DOHH2 (cell line): Measurements from ENCODE around the gene LGR6.

Experiments used
- H3F3A ChIP-seq: fragments of 200-600 bp; sonication (generic), shearing (Covaris generic); 2 replicates; pipeline ENCODE4 v1.6.0; 2016; ENCODE audit warnings: antibody characterized with exemption, mild to moderate bottlenecking; ENCODE audit not compliant: control insufficient read depth, insufficient read depth
- H3K27ac ChIP-seq: fragments of 200-600 bp; sonication (generic); 2 replicates; pipeline ENCODE4 v1.5.1; 2014; ENCODE audit warnings: low read depth, mild to moderate bottlenecking, low read length, moderate library complexity
- H3K27me3 ChIP-seq: fragments of 200-600 bp; sonication (generic); 2 replicates; pipeline ENCODE4 v1.6.1; 2014; ENCODE audit warnings: mild to moderate bottlenecking, low read length, mixed read lengths; ENCODE audit not compliant: control insufficient read depth
- H3K36me3 ChIP-seq: fragments of 200-600 bp; sonication (generic); 2 replicates; pipeline ENCODE4 v1.6.1; 2014; ENCODE audit warnings: mild to moderate bottlenecking, low read length, moderate library complexity, mixed read lengths; ENCODE audit not compliant: control insufficient read depth
- H3K4me1 ChIP-seq: fragments of 200-600 bp; sonication (generic); 2 replicates; pipeline ENCODE4 v1.6.1; 2014; ENCODE audit warnings: mild to moderate bottlenecking, low read length, mixed read lengths; ENCODE audit not compliant: control insufficient read depth
- H3K4me2 ChIP-seq: fragments of 200-600 bp; sonication (generic); 2 replicates; pipeline ENCODE4 v1.6.0; 2014; ENCODE audit warnings: mild to moderate bottlenecking, low read length, moderate library complexity
- H3K4me3 ChIP-seq: fragments of 200-600 bp; sonication (generic); 2 replicates; pipeline ENCODE4 v1.5.1; 2014; ENCODE audit warnings: mild to moderate bottlenecking, low read length, mixed read lengths
- H3K79me2 ChIP-seq: fragments of 200-600 bp; sonication (generic); 2 replicates; pipeline ENCODE4 v1.6.1; 2014; ENCODE audit warnings: mild to moderate bottlenecking, low read length, mixed read lengths; ENCODE audit not compliant: control insufficient read depth
- H3K9me2 ChIP-seq: fragments of 200-600 bp; sonication (generic); replicated peaks from 2 replicates; pipeline ENCODE4 v1.6.1; 2014; ENCODE audit warnings: mild to moderate bottlenecking, low read length, mixed read lengths; ENCODE audit not compliant: control insufficient read depth
- H3K9me3 ChIP-seq: fragments of 200-600 bp; sonication (generic); 2 replicates; pipeline ENCODE4 v1.6.1; 2014; ENCODE audit warnings: antibody characterized with exemption, low read length, mixed read lengths; ENCODE audit not compliant: control insufficient read depth, insufficient read depth
- H4K20me1 ChIP-seq: fragments of 200-600 bp; sonication (generic); 2 replicates; pipeline ENCODE4 v1.6.0; 2014; ENCODE audit warnings: low read depth, mild to moderate bottlenecking, antibody characterized with exemption, low read length, moderate library complexity; ENCODE audit not compliant: control insufficient read depth, insufficient read depth
- CTCF ChIP-seq: fragments of 200-600 bp; sonication (generic); IDR thresholded peaks from one replicate; pipeline ENCODE4 v1.5.1; 2014; ENCODE audit warnings: antibody characterized with exemption, mild to moderate bottlenecking, low read depth, low read length; ENCODE audit not compliant: poor library complexity, severe bottlenecking
- EZH2phosphoT487 ChIP-seq: fragments of 200-600 bp; sonication (generic); IDR thresholded peaks from 2 replicates; pipeline ENCODE4 v1.6.1; 2017; ENCODE audit warnings: borderline replicate concordance, mild to moderate bottlenecking, antibody characterized with exemption, low read length, moderate library complexity, mixed read lengths

The LGR6 gene

GRCh38 chr1:202200669-202201068, 7.1 kb downstream of the LGR6 start:
- H3K4me1 ChIP-seq, result peaks cover 20% of the 10 kb centered on the region
- H3K27ac ChIP-seq, result no peak overlapping the region
- H3F3A ChIP-seq, result 0 out of 2 replicates have a peak, but pooled peaks cover 3% of the 10 kb centered on the region
- no peak overlapping the region for H3K4me2 ChIP-seq
- H3K36me3 ChIP-seq, result no peaks in the 10 kb centered on the region
- H3K27me3 ChIP-seq, result peaks cover 3% of the 10 kb centered on the region
- no peaks in the 10 kb centered on the region for H4K20me1 ChIP-seq
- no peaks in the 10 kb centered on the region for H3K79me2 ChIP-seq
- H3K9me2 ChIP-seq, result no peaks in the 10 kb centered on the region
- no peak overlapping the region for H3K4me3 ChIP-seq
- H3K9me3 ChIP-seq, result 0 out of 2 replicates have a peak, but pooled peaks cover 2% of the 10 kb centered on the region
- no peak for TF ChIP-seq EZH2phosphoT487
- TF ChIP-seq CTCF, result no peak

GRCh38 chr1:202201266-202201665, 7.7 kb downstream of the LGR6 start:
- TF ChIP-seq EZH2phosphoT487 (no peak), CTCF (no peak)
- Histone ChIP-seq H3K36me3 (no peaks in the 10 kb centered on the region), H3K27ac (no peak overlapping the region), H3K27me3 (peaks cover 3% of the 10 kb centered on the region), H3K4me2 (no peak overlapping the region), H3K4me1 (peaks cover 17% of the 10 kb centered on the region), H4K20me1 (no peaks in the 10 kb centered on the region), H3K79me2 (no peaks in the 10 kb centered on the region), H3K9me3 (0 out of 2 replicates have a peak, but pooled peaks cover 2% of the 10 kb centered on the region), H3K4me3 (no peak overlapping the region), H3K9me2 (no peaks in the 10 kb centered on the region), H3F3A (0 out of 2 replicates have a peak, but pooled peaks cover 3% of the 10 kb centered on the region)

GRCh38 chr1:202201971-202202370, 8.4 kb downstream of the LGR6 start:
- peaks cover 17% of the 10 kb centered on the region for H3K4me1 ChIP-seq
- H3K27me3 ChIP-seq, result peaks cover 3% of the 10 kb centered on the region; the same call in 1 of the 2 replicates

More at GRCh38 chr1:202201971-202202370, 8.4 kb downstream of the LGR6 start:
- TF ChIP-seq CTCF (no peak), EZH2phosphoT487 (no peak)
- Histone ChIP-seq H3K79me2 (no peaks in the 10 kb centered on the region), H3K9me3 (0 out of 2 replicates have a peak, but pooled peaks cover 2% of the 10 kb centered on the region), H4K20me1 (no peaks in the 10 kb centered on the region), H3F3A (0 out of 2 replicates have a peak, but pooled peaks cover 3% of the 10 kb centered on the region), H3K36me3 (no peaks in the 10 kb centered on the region), H3K4me2 (no peak overlapping the region), H3K27ac (no peak overlapping the region), H3K9me2 (no peaks in the 10 kb centered on the region), H3K4me3 (no peak overlapping the region)
